HepG2 (cell line): Measurements from ENCODE around the gene CCL16. TPM values are rescaled to one million over a fixed set of nuclear protein-coding genes. Genes with fewer than 3 reads are reported as not detected.

ENCODE experiments used
- CAMTA2 ChIP-seq: sonication (generic); formaldehyde crosslinking; IDR thresholded peaks from 2 replicates; pipeline ENCODE4 v1.4.0; 2020; ENCODE audit warnings: mild to moderate bottlenecking, missing genetic modification reagents, borderline replicate concordance
- CCDC6 ChIP-seq: sonication (generic); formaldehyde crosslinking; IDR thresholded peaks from 2 replicates; pipeline ENCODE4 v1.8.1; 2022; ENCODE audit warnings: mild to moderate bottlenecking, missing genetic modification reagents, moderate library complexity
- ISL2 ChIP-seq: sonication (generic); formaldehyde crosslinking; IDR thresholded peaks from 2 replicates; pipeline ENCODE4 v1.5.0; 2020; ENCODE audit warnings: missing genetic modification reagents
- NAIF1 ChIP-seq: sonication (generic); formaldehyde crosslinking; IDR thresholded peaks from 2 replicates; pipeline ENCODE4 v1.5.0; 2020; ENCODE audit warnings: mild to moderate bottlenecking, missing genetic modification reagents, borderline replicate concordance
- POLR2AphosphoS2 ChIP-seq: IDR thresholded peaks from 2 replicates; pipeline ENCODE4 v1.6.1; 2011; ENCODE audit warnings: low read depth, low read length, improper control_type of control experiment
- TGIF2 ChIP-seq: IDR thresholded peaks from 2 replicates; pipeline ENCODE4 v1.6.1; 2016; ENCODE audit warnings: control low read depth, missing compliant biosample characterization
- TOPORS ChIP-seq: sonication (generic); formaldehyde crosslinking; IDR thresholded peaks from 2 replicates; pipeline ENCODE4 v1.8.0; 2023; ENCODE audit warnings: mild to moderate bottlenecking, missing genetic modification reagents
- ZMYM4 ChIP-seq: sonication (generic); formaldehyde crosslinking; IDR thresholded peaks from 2 replicates; pipeline ENCODE4 v1.8.1; 2023; ENCODE audit warnings: mild to moderate bottlenecking, missing genetic modification reagents
- ZNF253 ChIP-seq: sonication (generic); formaldehyde crosslinking; IDR thresholded peaks from 2 replicates; pipeline ENCODE4 v1.8.0; 2022; ENCODE audit warnings: mild to moderate bottlenecking, missing genetic modification reagents, borderline replicate concordance
- ZNF326 ChIP-seq: sonication (generic); formaldehyde crosslinking; IDR thresholded peaks from 2 replicates; pipeline ENCODE4 v1.4.0; 2020; ENCODE audit warnings: missing genetic modification reagents, borderline replicate concordance
- ZNF468 ChIP-seq: sonication (generic); formaldehyde crosslinking; IDR thresholded peaks from 2 replicates; pipeline ENCODE4 v1.8.0; 2022; ENCODE audit warnings: mild to moderate bottlenecking, moderate library complexity, missing genetic modification reagents
- ZNF557 ChIP-seq: sonication (generic); formaldehyde crosslinking; IDR thresholded peaks from 2 replicates; pipeline ENCODE4 v1.4.0; 2020; ENCODE audit warnings: missing genetic modification reagents
- ZNF558 ChIP-seq: sonication (generic); formaldehyde crosslinking; IDR thresholded peaks from 2 replicates; pipeline ENCODE4 v1.9.0; 2022; ENCODE audit warnings: mild to moderate bottlenecking, missing genetic modification reagents, borderline replicate concordance
- ZNF615 ChIP-seq: sonication (generic); formaldehyde crosslinking; IDR thresholded peaks from 2 replicates; pipeline ENCODE4 v1.5.0; 2020; ENCODE audit warnings: mild to moderate bottlenecking, missing genetic modification reagents, borderline replicate concordance
- ZNF7 ChIP-seq: IDR thresholded peaks from 2 replicates; pipeline ENCODE4 v1.6.1; 2016; ENCODE audit warnings: missing biosample characterization, missing genetic modification reagents
- polyA plus RNA-seq, 8 experiments: library from polyadenylated mRNA; depleted of rRNA in 3 of 8; stranded (reverse) in 7 of 8; unstranded in 1 of 8; fragments of >200 nt; fragmentation: Illumina TruSeq in 4 of 8; extraction: Trizol in 4 of 8; gene quantifications; 2 replicates each; pipeline versions ENCODE4 v1.2.1 to v1.2.3, GENCODE V29; 2011 to 2016; ENCODE audit warnings: low read depth in 4 of 8, missing spikeins in 1 of 8, mixed read lengths in 1 of 8; ENCODE audit not compliant: insufficient read depth in 1 of 8
- total RNA-seq, 5 experiments: library from RNA; depleted of rRNA; stranded (reverse); fragments of >200 nt; fragmentation: Illumina TruSeq; extraction: Trizol; gene quantifications; 2 replicates each; pipeline ENCODE4 v1.2.3, GENCODE V29; 2016; ENCODE audit warnings: low read depth in 1 of 5
- TF ChIP-seq, protein P1 (sequence below): sonication (generic); formaldehyde crosslinking; IDR thresholded peaks from 2 replicates; pipeline ENCODE4 v1.4.0; 2020; ENCODE audit warnings: mild to moderate bottlenecking, missing genetic modification reagents
- TF ChIP-seq, protein P2 (sequence below): sonication (generic); formaldehyde crosslinking; IDR thresholded peaks from 2 replicates; pipeline ENCODE4 v1.4.0; 2020; ENCODE audit warnings: mild to moderate bottlenecking, missing genetic modification reagents, borderline replicate concordance
- TF ChIP-seq, protein P3 (sequence below): sonication (generic); formaldehyde crosslinking; IDR thresholded peaks from 2 replicates; pipeline ENCODE4 v1.9.0; 2021; ENCODE audit warnings: missing genetic modification reagents, mild to moderate bottlenecking, borderline replicate concordance
- TF ChIP-seq, protein P4 (sequence below): sonication (generic); formaldehyde crosslinking; IDR thresholded peaks from 2 replicates; pipeline ENCODE4 v1.4.0; 2020; ENCODE audit warnings: missing genetic modification reagents, mild to moderate bottlenecking, borderline replicate concordance
- TF ChIP-seq, protein P5 (sequence below): sonication (generic); formaldehyde crosslinking; IDR thresholded peaks from 2 replicates; pipeline ENCODE4 v1.9.0; 2021; ENCODE audit warnings: missing genetic modification reagents, borderline replicate concordance

The CCL16 gene
- total and polyA plus RNA-seq, 2 of the 13 experiments (the other 11 are each of a cell fraction or from before 2014, with no cell fraction given): 2.0 to 14.7 TPM

DNA sequence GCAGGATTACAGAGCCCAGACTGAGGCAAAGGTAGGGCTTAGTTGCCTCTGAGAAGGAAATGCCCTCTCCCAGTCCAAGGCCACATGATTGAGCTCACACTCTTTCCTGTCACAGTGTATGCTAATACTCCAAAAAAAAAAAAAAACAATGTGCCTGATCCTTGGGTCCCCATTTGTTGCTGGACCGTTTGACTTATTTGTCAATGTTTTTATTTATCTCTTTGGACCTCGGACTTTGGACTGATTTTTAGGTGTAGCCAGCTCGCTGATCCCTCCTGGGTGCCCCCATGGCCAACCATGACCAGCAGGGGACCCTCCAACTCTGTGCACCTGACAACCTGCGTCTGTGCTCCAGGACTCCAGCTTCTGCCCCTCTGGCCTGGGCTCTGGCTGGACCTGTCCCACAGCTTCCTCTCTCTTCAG lies 622 bp upstream of the CCL16 start (continued):
- TF ChIP-seq, protein P1, sequence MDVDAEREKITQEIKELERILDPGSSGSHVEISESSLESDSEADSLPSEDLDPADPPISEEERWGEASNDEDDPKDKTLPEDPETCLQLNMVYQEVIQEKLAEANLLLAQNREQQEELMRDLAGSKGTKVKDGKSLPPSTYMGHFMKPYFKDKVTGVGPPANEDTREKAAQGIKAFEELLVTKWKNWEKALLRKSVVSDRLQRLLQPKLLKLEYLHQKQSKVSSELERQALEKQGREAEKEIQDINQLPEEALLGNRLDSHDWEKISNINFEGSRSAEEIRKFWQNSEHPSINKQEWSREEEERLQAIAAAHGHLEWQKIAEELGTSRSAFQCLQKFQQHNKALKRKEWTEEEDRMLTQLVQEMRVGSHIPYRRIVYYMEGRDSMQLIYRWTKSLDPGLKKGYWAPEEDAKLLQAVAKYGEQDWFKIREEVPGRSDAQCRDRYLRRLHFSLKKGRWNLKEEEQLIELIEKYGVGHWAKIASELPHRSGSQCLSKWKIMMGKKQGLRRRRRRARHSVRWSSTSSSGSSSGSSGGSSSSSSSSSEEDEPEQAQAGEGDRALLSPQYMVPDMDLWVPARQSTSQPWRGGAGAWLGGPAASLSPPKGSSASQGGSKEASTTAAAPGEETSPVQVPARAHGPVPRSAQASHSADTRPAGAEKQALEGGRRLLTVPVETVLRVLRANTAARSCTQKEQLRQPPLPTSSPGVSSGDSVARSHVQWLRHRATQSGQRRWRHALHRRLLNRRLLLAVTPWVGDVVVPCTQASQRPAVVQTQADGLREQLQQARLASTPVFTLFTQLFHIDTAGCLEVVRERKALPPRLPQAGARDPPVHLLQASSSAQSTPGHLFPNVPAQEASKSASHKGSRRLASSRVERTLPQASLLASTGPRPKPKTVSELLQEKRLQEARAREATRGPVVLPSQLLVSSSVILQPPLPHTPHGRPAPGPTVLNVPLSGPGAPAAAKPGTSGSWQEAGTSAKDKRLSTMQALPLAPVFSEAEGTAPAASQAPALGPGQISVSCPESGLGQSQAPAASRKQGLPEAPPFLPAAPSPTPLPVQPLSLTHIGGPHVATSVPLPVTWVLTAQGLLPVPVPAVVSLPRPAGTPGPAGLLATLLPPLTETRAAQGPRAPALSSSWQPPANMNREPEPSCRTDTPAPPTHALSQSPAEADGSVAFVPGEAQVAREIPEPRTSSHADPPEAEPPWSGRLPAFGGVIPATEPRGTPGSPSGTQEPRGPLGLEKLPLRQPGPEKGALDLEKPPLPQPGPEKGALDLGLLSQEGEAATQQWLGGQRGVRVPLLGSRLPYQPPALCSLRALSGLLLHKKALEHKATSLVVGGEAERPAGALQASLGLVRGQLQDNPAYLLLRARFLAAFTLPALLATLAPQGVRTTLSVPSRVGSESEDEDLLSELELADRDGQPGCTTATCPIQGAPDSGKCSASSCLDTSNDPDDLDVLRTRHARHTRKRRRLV (CRISPR knock-in tag): peak; percentile 66; the same call in 1 of the 2 replicates
- TF ChIP-seq, protein P2, sequence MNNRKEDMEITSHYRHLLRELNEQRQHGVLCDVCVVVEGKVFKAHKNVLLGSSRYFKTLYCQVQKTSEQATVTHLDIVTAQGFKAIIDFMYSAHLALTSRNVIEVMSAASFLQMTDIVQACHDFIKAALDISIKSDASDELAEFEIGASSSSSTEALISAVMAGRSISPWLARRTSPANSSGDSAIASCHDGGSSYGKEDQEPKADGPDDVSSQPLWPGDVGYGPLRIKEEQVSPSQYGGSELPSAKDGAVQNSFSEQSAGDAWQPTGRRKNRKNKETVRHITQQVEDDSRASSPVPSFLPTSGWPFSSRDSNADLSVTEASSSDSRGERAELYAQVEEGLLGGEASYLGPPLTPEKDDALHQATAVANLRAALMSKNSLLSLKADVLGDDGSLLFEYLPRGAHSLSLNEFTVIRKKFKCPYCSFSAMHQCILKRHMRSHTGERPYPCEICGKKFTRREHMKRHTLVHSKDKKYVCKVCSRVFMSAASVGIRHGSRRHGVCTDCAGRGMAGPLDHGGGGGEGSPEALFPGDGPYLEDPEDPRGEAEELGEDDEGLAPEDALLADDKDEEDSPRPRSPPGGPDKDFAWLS (CRISPR knock-in tag): no peak
- no peak for TF ChIP-seq ZNF557
- no peak for TF ChIP-seq ZNF468
- TF ChIP-seq ISL2 (CRISPR knock-in tag): no peak
- no peak for TF ChIP-seq TOPORS (CRISPR knock-in tag)
- TF ChIP-seq POLR2AphosphoS2: no peak
- TF ChIP-seq ZNF615 (CRISPR knock-in tag): no peak
- no peak for TF ChIP-seq ZNF7
- no peak for TF ChIP-seq ZNF253
- TF ChIP-seq, protein P3, sequence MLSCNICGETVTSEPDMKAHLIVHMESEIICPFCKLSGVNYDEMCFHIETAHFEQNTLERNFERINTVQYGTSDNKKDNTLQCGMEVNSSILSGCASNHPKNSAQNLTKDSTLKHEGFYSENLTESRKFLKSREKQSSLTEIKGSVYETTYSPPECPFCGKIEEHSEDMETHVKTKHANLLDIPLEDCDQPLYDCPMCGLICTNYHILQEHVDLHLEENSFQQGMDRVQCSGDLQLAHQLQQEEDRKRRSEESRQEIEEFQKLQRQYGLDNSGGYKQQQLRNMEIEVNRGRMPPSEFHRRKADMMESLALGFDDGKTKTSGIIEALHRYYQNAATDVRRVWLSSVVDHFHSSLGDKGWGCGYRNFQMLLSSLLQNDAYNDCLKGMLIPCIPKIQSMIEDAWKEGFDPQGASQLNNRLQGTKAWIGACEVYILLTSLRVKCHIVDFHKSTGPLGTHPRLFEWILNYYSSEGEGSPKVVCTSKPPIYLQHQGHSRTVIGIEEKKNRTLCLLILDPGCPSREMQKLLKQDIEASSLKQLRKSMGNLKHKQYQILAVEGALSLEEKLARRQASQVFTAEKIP (CRISPR knock-in tag): no peak
- no peak for TF ChIP-seq NAIF1 (CRISPR knock-in tag)
- TF ChIP-seq CAMTA2 (CRISPR knock-in tag): no peak
- TF ChIP-seq, protein P4, sequence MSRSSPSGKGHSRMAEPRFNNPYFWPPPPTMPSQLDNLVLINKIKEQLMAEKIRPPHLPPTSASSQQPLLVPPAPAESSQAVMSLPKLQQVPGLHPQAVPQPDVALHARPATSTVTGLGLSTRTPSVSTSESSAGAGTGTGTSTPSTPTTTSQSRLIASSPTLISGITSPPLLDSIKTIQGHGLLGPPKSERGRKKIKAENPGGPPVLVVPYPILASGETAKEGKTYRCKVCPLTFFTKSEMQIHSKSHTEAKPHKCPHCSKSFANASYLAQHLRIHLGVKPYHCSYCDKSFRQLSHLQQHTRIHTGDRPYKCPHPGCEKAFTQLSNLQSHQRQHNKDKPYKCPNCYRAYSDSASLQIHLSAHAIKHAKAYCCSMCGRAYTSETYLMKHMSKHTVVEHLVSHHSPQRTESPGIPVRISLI (CRISPR knock-in tag): peak; percentile 91
- TF ChIP-seq, protein P5, sequence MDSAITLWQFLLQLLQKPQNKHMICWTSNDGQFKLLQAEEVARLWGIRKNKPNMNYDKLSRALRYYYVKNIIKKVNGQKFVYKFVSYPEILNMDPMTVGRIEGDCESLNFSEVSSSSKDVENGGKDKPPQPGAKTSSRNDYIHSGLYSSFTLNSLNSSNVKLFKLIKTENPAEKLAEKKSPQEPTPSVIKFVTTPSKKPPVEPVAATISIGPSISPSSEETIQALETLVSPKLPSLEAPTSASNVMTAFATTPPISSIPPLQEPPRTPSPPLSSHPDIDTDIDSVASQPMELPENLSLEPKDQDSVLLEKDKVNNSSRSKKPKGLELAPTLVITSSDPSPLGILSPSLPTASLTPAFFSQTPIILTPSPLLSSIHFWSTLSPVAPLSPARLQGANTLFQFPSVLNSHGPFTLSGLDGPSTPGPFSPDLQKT: no peak
- TF ChIP-seq ZNF558 (CRISPR knock-in tag): no peak
- TF ChIP-seq CCDC6: no peak
- TF ChIP-seq TGIF2: no peak
- no peak for TF ChIP-seq ZNF326
- TF ChIP-seq ZMYM4 (CRISPR knock-in tag): no peak
